CD1c-positive myeloid dendritic cell (primary cell): Measurements from ENCODE around the gene KLK14.

ENCODE experiments used
- DNase-seq: peaks from one replicate; pipeline ENCODE4 v3.0.0-alpha.2; 2016; ENCODE audit errors: extremely low spot score

KLK14 gene

DNA sequence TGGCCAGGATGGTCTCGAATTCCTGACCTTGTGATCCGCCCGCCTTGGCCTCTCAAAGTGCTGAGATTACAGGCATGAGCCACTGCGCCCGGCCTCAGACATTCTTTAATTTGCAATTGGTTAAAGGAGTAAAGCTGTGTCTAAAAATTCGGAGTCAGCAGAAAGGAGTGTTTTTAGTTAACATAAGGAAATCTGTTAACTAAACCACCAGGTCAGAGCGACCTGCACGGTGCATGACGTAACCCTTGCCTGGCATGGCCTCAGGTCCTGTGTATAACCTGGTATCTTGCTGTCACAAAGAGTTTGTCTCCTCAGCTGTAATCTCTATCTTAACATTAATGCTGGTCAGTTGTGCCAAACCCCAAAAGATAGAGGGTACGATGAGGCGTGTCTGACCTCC lies 38.4 kb downstream of the KLK14 start:
- DNase-seq = no peak

DNA sequence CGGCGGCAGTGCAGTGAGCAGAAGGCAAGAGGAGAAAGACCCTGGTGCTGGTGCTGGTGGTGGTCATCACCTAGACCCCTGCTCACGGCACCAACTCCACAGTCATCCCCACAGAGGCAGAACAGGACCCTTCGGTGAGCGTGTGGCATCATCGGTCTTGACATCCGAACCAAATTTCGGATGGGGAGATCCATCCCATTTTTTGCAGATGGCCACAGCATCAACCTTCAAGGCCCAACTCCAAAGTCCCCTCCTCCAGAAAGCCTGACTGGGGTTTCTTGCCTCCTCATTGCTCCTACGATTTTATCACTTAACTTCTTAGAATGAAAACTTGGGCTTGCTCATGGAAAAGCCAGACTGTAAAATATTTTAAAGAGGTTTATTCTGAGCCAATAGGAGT lies 39.2 kb downstream of the KLK14 start:
- no peak for DNase-seq

DNA sequence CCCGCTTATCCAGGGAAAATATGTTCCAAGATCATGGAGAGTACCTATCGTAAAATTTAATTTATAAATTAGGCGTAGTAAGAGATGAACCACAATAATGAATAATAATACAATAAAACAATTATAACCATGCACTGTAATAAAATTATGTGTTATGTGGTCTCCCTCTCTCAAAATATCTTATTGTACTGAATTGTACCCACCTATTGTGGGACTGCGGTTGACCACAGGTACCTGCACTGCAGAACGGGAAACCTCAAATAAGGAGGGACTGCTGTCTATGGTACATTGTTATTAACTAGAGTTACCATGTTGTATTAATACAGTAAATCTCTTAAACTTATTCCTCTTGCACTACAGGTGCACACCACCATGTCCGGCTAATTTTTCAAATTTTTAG lies 42.5 kb downstream of the KLK14 start:
- DNase-seq = no peak

DNA sequence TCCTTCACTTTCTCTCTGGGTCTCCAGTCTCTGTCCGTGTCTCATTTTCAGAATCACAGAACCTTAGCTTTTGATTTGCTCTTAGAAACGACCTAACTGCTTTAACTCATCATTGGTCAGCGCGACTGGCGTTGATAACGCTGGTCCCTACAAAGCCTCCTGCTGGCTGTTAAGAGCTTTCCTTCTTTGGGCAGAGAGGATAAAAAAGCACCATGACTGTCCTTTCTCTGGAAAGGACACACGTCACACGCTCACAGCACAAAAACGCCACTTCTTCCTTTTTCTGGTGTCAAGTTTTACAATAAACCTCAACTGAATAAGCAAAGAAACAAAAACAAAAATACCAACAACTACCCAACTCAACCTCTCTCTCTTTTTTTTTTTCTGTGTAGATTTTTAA lies 46.2 kb downstream of the KLK14 start:
- DNase-seq = peak; percentile 16

DNA sequence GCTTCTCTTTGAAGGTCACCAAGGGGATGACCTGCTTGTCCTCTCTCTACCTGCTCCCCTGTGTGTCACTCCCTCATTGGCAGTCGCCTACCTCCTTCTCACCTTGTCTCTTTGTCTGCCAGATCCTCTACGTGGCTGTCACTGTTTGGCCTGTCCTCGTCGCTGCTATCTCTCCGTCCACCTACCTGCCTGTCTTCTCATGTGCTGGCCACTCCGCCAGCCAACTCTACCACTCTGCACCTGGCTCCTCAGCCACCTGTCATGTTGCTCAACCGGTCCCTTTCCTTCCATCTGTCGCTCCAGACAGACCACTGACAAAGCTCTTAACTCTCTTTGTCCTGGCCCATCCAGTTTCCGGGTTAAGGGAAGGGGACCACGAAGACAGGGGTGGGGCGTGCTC lies 48.0 kb downstream of the KLK14 start, which contains the start of gene KLK12:
Gene KLK12, minus strand, starts transcription at position 299 of the 400 bp plus-strand sequence. CDS start 381 bp downstream, outside the sequence.
- no peak for DNase-seq

DNA sequence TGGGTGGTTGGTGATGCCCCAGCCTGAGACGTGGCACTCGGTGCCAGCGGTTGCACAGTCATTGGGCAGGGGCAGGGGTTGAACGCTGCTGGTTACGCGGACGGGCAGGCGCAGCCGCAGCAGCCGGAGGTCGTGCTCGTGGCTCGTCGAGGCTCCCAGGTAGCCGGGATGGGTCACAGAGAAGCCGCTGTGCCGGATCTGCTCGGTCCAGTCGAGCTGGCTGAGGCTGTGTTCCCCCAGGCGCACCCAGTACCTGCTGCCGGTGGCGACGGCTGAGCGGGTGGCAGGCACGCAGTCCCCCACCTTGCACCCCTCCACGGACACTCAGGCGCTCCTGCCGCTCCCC lies 50.8 kb downstream of the KLK14 start:
- no peak for DNase-seq

DNA sequence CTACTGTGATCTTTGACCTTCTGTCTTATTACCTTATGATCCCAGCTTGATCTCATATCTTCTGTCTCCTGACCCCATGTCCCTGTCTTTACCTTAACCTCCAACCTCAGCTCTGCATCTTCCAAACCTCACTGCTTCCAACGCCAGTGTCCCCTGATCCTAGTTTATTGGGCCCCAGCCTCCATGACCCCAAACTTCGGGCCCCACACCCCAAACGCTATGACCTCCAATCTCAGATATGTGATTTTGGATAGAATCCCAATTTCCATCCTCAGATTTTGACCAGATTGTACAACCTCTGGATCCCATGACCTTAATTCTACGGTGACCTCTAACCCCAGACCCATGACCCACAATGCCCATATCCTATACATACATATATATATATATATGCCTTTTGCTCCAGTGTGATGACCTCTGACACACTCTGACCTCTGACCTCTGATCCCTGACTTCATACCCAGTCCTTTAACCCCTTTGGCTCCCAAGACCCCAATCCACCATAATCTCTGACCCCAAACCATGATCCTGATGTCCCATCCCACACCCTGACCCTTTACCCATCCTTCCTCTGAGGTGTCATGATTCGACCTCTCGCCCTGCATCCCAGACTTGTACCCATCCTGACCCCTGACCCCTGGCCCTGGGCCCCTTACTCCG lies 51.3 kb downstream of the KLK14 start:
- DNase-seq = no peak

DNA sequence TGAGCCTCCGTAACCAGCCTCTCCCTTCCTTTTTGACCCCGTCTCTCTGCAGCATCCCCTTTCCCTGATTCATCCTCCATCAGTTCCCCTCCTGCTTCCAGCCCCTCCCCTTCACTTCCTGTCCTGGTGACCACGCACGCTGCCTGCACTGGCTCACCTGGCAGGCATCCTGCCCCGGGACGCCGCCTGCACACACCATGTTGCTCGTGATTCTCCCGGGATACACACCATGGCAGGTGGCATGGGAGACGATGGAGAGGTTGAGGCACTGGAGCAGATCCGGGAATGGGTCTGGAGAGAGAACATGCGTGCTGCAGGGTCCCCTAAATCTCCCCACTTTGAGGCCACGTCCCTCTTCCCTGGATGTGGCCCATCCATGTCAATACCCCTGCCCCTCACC lies 52.1 kb downstream of the KLK14 start:
- DNase-seq = no peak

DNA sequence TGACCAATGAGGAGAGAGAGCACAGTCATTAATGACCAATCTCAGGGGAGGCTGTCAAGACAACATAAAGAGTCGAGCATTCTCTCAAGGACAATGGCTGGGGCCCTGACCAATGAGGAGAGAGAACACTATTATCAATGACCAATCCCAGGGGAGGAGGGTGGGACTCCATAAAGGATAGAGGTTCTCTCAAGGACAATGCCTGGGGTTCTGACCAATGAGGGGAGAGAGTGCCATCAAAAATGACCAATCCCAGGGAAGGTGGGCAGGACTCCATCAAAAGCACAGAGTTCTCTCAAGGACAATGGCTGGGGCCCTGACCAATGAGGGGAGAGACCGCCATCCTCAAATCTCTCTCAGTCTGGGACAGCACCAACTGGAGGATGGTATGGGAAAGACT lies 53.0 kb downstream of the KLK14 start:
- no peak for DNase-seq
